Measurements from ENCODE around the gene SMNDC1.
A peak's percentile ranks its signal among the peaks of the same experiment; 100 is the strongest.

Gene SMNDC1

DNA sequence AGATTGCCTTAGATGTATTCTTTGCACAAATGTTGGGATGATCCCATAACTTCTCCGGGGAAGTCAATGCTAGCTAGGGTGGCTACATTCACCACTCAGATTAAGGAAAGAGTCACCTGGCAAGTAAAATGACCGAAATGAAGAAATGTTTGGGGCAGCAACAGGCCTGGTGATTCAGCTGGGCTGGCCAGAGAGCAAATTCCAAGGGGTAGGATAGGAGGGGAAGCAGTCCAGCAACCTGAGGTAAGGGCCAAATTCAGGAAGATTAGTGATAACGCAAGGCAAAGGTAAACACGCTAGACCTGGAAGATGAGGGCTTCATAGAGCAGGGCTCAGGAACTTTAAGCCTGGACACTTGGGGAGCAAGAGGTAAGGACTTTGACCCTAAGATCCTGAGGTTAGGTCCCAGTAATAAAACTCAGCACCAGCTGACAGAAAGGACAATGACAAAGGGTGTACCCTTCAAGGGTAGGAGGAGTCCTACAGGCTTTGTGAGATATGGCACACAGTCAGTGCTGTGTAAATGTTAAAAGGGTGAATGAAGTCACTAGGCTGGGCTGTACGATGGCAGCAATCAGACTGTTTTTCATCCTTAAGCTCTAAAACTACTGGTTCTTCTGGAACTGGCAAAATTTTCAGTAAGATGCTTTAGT is 22.7 kb upstream of the SMNDC1 start:
- DNase-seq (ENCODE audit: low read depth in 2 of 2): no peak

DNA sequence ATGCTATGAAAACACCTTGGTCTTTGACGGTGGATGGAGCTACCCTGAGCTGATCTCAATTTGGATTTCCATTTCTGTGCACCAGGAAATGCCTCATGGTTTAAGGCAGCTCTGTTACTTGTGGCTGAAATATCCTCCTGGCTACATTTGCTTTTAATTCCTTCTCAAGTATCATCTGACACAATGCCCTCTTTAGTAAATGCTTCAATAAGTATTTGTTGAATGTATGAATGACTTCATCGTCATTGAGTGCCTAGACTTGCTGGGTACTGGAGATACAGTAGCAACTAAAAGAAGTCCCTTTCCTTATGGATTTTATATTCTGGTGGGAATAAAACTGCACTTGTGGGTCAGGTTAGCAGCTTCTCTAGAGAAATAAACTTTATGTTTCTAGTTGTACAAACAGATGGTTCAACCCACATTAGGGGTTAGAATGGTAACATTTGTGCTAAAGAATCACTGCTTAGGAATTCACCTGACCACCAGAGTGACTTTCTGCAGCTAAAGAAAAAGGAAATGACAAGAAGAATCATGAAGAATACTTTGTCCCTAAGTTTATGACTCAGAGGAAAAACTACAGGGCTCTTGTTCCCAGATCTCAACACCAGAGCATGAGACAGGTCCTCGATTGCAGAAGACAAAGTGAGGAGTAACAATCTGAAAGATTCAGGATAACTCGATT is 21.8 kb upstream of the SMNDC1 start:
- no peak for DNase-seq (ENCODE audit: low read depth in 2 of 2)

- no peak for DNase-seq (ENCODE audit: low read depth in 2 of 2)
Measured at GRCh38 chr10:110324805-110325280, 20.1 kb upstream of the SMNDC1 start.

GRCh38 chr10:110324201-110324804 is 19.6 kb upstream of the SMNDC1 start:
- no peak for DNase-seq (ENCODE audit: low read depth in 2 of 2)

DNA sequence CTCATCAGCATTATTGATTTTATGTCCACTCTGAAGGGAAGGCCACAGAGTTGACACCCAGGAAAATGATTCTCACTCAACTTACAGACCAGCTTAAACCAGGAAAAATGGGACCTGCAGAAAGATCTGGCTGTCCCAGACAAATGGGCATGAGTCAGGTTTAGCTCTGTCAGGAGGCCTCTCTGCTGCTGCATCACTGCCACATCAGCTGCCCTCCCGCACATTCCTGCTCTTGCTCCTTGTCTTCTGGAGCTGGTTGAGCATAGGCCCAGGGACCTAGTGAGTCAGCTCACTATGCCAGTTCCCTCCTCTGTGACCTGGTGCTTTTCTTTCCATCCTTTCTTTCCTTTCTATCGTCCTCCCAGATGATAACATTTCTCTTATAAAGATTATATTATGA is 18.8 kb upstream of the SMNDC1 start:
- DNase-seq (ENCODE audit: low read depth in 2 of 2): no peak

- no peak for DNase-seq (ENCODE audit: low read depth in 2 of 2)
Measured at GRCh38 chr10:110321869-110322620, 17.3 kb upstream of the SMNDC1 start.

- no peak for DNase-seq (ENCODE audit: low read depth in 2 of 2)
Measured at GRCh38 chr10:110317866-110318850, 13.4 kb upstream of the SMNDC1 start.

- DNase-seq (ENCODE audit: low read depth in 2 of 2): no peak
Measured at GRCh38 chr10:110313674-110314073, 9.0 kb upstream of the SMNDC1 start.

DNA sequence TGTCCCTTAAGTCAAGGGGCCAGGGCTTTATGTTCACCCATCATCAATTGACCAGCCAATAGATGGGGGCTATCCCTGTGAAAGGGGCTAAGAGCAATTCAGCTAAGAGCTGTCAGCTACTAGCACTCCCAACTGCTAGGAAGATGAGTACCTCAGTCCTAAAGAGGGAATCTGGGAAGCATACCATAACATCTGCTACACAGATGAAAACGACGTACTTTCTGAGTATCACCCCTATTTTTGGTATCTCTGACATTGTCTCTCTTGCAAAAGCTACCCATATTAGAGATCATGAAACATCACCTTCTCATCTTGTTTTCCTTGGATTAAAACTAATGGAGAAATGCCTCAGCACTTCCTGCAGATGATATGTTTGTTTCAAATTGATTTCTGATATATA is 7.5 kb upstream of the SMNDC1 start:
- no peak for DNase-seq (ENCODE audit: low read depth in 2 of 2)

- no peak for DNase-seq (ENCODE audit: low read depth in 2 of 2)
Measured at GRCh38 chr10:110311357-110311949, 6.7 kb upstream of the SMNDC1 start.

DNA sequence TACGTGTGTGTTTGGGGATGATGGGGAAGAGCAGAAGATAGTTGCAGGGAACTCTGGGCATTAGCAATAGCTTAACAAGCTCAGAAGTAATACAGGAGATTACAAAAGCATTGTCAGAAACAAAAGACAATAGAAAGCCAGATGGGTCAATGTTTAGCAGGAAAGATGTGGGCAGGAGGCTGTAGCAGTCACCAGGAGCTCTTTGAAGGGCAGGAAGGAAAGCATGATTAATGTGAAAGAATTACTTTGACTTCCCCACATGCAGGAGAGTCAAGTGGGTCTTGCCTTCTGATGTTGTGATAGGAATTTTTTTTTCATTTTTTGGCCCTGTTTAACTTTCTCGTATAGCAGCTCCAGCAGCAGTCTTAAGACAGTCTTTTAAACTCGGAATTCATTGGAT is 6.0 kb upstream of the SMNDC1 start:
- DNase-seq (ENCODE audit: low read depth in 2 of 2): no peak

DNA sequence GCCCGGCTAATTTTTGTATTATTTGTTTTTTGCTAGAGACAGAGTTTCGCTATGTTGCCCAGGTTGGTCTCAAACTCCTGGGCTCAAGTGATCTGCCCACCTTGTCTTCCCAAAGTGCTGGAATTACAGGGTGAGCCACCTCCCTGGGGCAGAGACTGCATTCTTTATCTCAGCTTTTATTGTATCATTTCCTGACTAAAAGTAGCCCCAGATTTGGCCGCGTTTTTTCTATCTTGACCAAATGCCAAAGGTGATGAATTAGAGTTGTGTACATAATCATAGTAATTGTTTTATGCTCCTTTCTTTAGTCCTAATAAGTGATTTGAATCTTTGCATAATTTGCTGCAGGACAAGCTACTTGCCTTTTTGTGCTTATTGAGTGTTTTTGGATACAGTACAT is 3.1 kb upstream of the SMNDC1 start:
- DNase-seq (ENCODE audit: low read depth in 2 of 2): no peak

DNA sequence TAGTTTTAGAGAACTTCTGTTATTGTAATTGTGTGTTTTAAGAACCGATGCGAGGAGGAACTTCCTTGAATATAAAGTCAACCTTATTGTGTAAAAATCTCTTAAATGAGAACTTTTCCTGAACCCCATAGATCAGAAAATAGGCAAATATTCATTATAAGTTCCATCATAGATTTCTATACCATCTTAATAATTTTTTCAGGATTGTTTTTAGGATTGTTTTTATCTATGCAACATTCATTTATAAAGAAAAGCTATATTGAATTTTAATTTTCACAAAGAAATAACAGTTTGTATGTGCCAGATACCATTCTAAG is 1.7 kb upstream of the SMNDC1 start:
- DNase-seq (ENCODE audit: low read depth in 2 of 2): no peak

GRCh38 chr10:110305767-110306451 is 1.2 kb upstream of the SMNDC1 start:
- DNase-seq (ENCODE audit: low read depth in 2 of 2): peak; percentile 24 to 41

GRCh38 chr10:110304394-110304779 is 333 bp downstream of the SMNDC1 start:
- no peak for DNase-seq (ENCODE audit: low read depth in 2 of 2)

- no peak for DNase-seq (ENCODE audit: low read depth in 2 of 2)
Measured at GRCh38 chr10:110303681-110304080, 1.0 kb downstream of the SMNDC1 start.

DNA sequence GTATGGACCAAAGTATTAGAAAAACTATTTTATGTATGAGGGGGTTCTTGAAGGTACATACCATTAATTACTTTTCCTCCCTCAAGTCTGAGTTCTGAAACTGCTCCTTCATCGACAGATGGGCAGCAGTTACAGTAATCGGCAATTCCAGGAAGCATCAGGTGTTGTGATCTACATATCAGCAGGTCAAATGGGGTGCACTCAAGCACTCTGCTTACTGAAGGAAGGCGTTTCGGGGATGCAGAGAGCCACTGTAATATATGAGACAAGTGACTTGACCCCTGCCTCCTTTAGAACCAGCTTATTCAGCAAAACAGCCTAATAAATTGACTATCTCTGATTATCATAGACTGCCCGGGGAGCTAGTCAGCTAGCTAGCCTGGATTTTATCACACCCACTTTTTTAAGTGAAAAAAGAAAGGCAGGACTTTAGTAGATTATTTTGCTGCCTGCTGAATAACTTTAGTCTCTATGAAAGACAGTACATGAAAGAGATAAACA is 4.2 kb downstream of the SMNDC1 start:
- no peak for DNase-seq (ENCODE audit: low read depth in 2 of 2)

GRCh38 chr10:110296966-110297365 is 7.8 kb downstream of the SMNDC1 start:
- DNase-seq (ENCODE audit: low read depth in 2 of 2): no peak

DNA sequence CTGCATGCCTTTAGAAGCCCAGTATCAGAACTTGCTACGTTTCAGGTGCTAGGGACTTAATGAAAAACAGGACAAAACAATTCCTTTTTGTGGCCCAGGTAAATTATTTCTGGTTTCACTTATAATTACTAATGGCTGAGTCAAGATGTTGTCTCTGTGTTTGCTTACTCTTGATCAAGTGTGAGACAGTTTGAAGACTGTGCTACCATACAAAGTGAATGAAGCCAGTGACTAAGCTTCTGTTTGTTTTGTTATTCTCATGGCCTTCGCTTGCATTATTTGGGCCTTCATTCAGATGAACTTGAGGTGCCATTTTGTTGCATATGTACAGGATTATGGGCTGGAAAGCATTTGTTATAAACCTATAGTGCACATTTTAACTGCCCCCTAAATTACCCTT is 17.9 kb downstream of the SMNDC1 start:
- no peak for DNase-seq (ENCODE audit: low read depth in 2 of 2)

GRCh38 chr10:110285501-110285900 is 19.2 kb downstream of the SMNDC1 start:
- DNase-seq (ENCODE audit: low read depth in 2 of 2): no peak

Measured in stimulated activated CD8-positive, alpha-beta memory T cell treated with anti-CD3 and anti-CD28 coated beads, Interleukin-15, amount 100 ng/mL, for 48 hours (primary cell).